IPS DF 19.7 (cell line): ENCODE results near the gene SLC25A23.
"Not testable (repeated sequence)": the region's sequence is repeated elsewhere in the genome, so short reads cannot be mapped to it uniquely, and the experiment has no call there.

ENCODE experiments used
- DNase-seq: peaks from one replicate; pipeline ENCODE4 v3.0.0-alpha.2; 2013; ENCODE audit warnings: low read depth, low spot score

The SLC25A23 gene

GRCh38 chr19:6459262-6460098 lies at the start of gene SLC25A23:
Gene SLC25A23, minus strand, starts transcription at chr19:6459792. Its CDS starts 164 bp downstream, at chr19:6459628.
- no peak for DNase-seq

GRCh38 chr19:6508028-6508771 lies 48.6 kb upstream of the SLC25A23 start:
- not testable (repeated sequence) for DNase-seq

- DNase-seq: no peak
Measured at GRCh38 chr19:6503407-6504201, 44.0 kb upstream of the SLC25A23 start.

GRCh38 chr19:6501740-6502648 lies 42.4 kb upstream of the SLC25A23 start, which contains the start of gene TUBB4A:
Gene TUBB4A, minus strand, starts transcription at chr19:6502309. Its CDS starts 97 bp downstream, at chr19:6502212.
- DNase-seq: no peak

- DNase-seq: no peak
Measured at GRCh38 chr19:6500837-6501739, 41.5 kb upstream of the SLC25A23 start.

GRCh38 chr19:6499052-6499790 lies 39.6 kb upstream of the SLC25A23 start:
- DNase-seq: no peak

- DNase-seq: no peak
Measured at GRCh38 chr19:6498294-6499036, 38.9 kb upstream of the SLC25A23 start.

- DNase-seq: no peak
Measured at GRCh38 chr19:6495947-6496346, 36.4 kb upstream of the SLC25A23 start.

GRCh38 chr19:6494438-6495036 lies 34.9 kb upstream of the SLC25A23 start:
- no peak for DNase-seq

- DNase-seq: no peak
Measured at GRCh38 chr19:6491802-6492592, 32.4 kb upstream of the SLC25A23 start.

- DNase-seq: no peak
Measured at GRCh38 chr19:6490134-6490533, 30.5 kb upstream of the SLC25A23 start.

GRCh38 chr19:6489278-6490061 lies 29.9 kb upstream of the SLC25A23 start:
- DNase-seq: no peak

GRCh38 chr19:6484831-6485230 lies 25.2 kb upstream of the SLC25A23 start:
- DNase-seq: no peak

- DNase-seq: no peak
Measured at GRCh38 chr19:6484230-6484629, 24.6 kb upstream of the SLC25A23 start.

GRCh38 chr19:6483235-6483634 lies 23.6 kb upstream of the SLC25A23 start:
- no peak for DNase-seq

GRCh38 chr19:6482343-6482686 lies 22.7 kb upstream of the SLC25A23 start:
- DNase-seq: no peak
